ENCODE measurements around the gene ZDBF2.
"Not testable (repeated sequence)": the region's sequence is repeated elsewhere in the genome, so short reads cannot be mapped to it uniquely, and the experiment has no call there.

The ZDBF2 gene

DNA sequence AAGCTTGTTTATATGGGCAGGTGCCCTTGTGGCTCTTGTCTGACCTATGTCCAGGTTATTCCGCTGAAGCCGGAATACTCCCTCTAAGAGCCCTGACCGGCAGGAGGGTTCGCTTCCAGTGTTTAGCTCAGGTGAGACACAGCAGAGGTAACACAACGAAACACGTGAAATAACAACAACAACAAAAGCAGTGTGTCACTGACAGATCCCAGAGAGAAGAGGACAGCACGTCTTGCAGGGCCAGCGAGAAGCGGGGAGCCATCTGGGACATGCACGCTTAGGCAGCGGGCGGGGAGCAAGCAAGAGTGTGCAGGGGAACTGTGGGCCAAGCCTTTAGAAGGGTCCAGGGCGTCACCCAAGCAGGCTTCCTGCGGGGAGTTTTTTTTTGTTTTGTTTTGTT is 17.1 kb upstream of the ZDBF2 start:
- peak overlapping the region; percentile 8 for H3K23ac ChIP-seq (ENCODE audit: low read depth, low read length, poor library complexity)
- no peak overlapping the region for H2BK12ac ChIP-seq (ENCODE audit: low read length)
- no peak overlapping the region for H3K4ac ChIP-seq (ENCODE audit: low read length)
- H3K4me2 ChIP-seq (ENCODE audit: insufficient read depth, low read length, poor library complexity, severe bottlenecking): no peak overlapping the region
- peaks cover 0 to 3% of the 10 kb centered on the region in 2 donors for H3K4me1 ChIP-seq (ENCODE audit: control insufficient read depth in 2 of 2, insufficient read depth in 1 of 2, low read depth in 1 of 2, low read length in 2 of 2)
- peak overlapping the region; percentile 11 for H3K18ac ChIP-seq (ENCODE audit: low read length)
- H3K79me1 ChIP-seq (ENCODE audit: low read depth, low read length): no peaks in the 10 kb centered on the region
- no peak for DNase-seq (ENCODE audit: low spot score)
- H3K4me3 ChIP-seq (ENCODE audit: low read length in 2 of 2): no peak overlapping the region
- H4K8ac ChIP-seq (ENCODE audit: low read depth, low read length): no peak overlapping the region
- no peak overlapping the region for H2BK120ac ChIP-seq (ENCODE audit: low read depth, low read length)
- H2AK5ac ChIP-seq (ENCODE audit: low read depth, low read length): no peak overlapping the region
- no peak overlapping the region for H2BK5ac ChIP-seq (ENCODE audit: low read length)
- no peak overlapping the region for H2AFZ ChIP-seq (ENCODE audit: low read length)
- no peak overlapping the region for H3K14ac ChIP-seq (ENCODE audit: low read length)
- peaks cover 3 to 73% (median 9%) of the 10 kb centered on the region in 3 experiments for H3K27me3 ChIP-seq (ENCODE audit: control insufficient read depth in 3 of 3, insufficient read depth in 3 of 3, low read depth in 1 of 3, low read length in 3 of 3)
- no peak overlapping the region for H4K91ac ChIP-seq (ENCODE audit: low read depth, low read length, poor library complexity)
- no peak overlapping the region for H2BK15ac ChIP-seq (ENCODE audit: low read length)
- H3K9ac ChIP-seq (ENCODE audit: low read depth, low read length, poor library complexity): no peak overlapping the region
- no peaks in the 10 kb centered on the region for H3K9me3 ChIP-seq (replicated peaks in 1 of 2; ENCODE audit: control insufficient read depth in 2 of 2, insufficient read depth in 1 of 2, low read depth in 1 of 2, low read length in 2 of 2)
- no peaks in the 10 kb centered on the region for H3K36me3 ChIP-seq (replicated peaks in 1 of 2; ENCODE audit: control insufficient read depth in 2 of 2, insufficient read depth in 2 of 2, low read length in 2 of 2)
- no peak overlapping the region for H3K27ac ChIP-seq (replicated peaks; ENCODE audit: low read length)
- no CpG with 5 or more reads among the region's 14 CpGs for WGBS, 2 donors (ENCODE audit: extremely low coverage in 2 of 2, insufficient read length in 2 of 2, insufficient replicate concordance in 1 of 2)

- H3K9ac ChIP-seq (ENCODE audit: low read depth, low read length, poor library complexity): no peak overlapping the region
- H3K36me3 ChIP-seq (replicated peaks in 1 of 2; ENCODE audit: control insufficient read depth in 2 of 2, insufficient read depth in 2 of 2, low read length in 2 of 2): no peaks in the 10 kb centered on the region
- H2BK15ac ChIP-seq (ENCODE audit: low read length): no peak overlapping the region
- WGBS, 2 donors (ENCODE audit: extremely low coverage in 2 of 2, insufficient read length in 2 of 2, insufficient replicate concordance in 1 of 2): no CpG with 5 or more reads among the region's 7 CpGs
- no peak for DNase-seq (ENCODE audit: low spot score)
- H3K14ac ChIP-seq (ENCODE audit: low read length): no peak overlapping the region
- no peak overlapping the region for H3K4me3 ChIP-seq (ENCODE audit: low read length in 2 of 2)
- no peak overlapping the region for H2BK5ac ChIP-seq (ENCODE audit: low read length)
- no peak overlapping the region for H2BK12ac ChIP-seq (ENCODE audit: low read length)
- no peak overlapping the region for H2AK5ac ChIP-seq (ENCODE audit: low read depth, low read length)
- H3K4me2 ChIP-seq (ENCODE audit: insufficient read depth, low read length, poor library complexity, severe bottlenecking): no peak overlapping the region
- no peak overlapping the region for H2BK120ac ChIP-seq (ENCODE audit: low read depth, low read length)
- no peaks in the 10 kb centered on the region for H3K9me3 ChIP-seq (replicated peaks in 1 of 2; ENCODE audit: control insufficient read depth in 2 of 2, insufficient read depth in 1 of 2, low read depth in 1 of 2, low read length in 2 of 2)
- H3K18ac ChIP-seq (ENCODE audit: low read length): peak overlapping the region; percentile 45
- no peak overlapping the region for H3K4ac ChIP-seq (ENCODE audit: low read length)
- H3K27ac ChIP-seq (replicated peaks; ENCODE audit: low read length): no peak overlapping the region
- no peak overlapping the region for H2AFZ ChIP-seq (ENCODE audit: low read length)
- H3K79me1 ChIP-seq (ENCODE audit: low read depth, low read length): no peaks in the 10 kb centered on the region
- H4K91ac ChIP-seq (ENCODE audit: low read depth, low read length, poor library complexity): no peak overlapping the region
- H4K8ac ChIP-seq (ENCODE audit: low read depth, low read length): no peak overlapping the region
- H3K4me1 ChIP-seq (ENCODE audit: control insufficient read depth in 2 of 2, insufficient read depth in 1 of 2, low read depth in 1 of 2, low read length in 2 of 2): peaks cover 0 to 3% of the 10 kb centered on the region in 2 donors
- peaks cover 3 to 73% (median 9%) of the 10 kb centered on the region in 3 experiments for H3K27me3 ChIP-seq (ENCODE audit: control insufficient read depth in 3 of 3, insufficient read depth in 3 of 3, low read depth in 1 of 3, low read length in 3 of 3)
- H3K23ac ChIP-seq (ENCODE audit: low read depth, low read length, poor library complexity): no peak overlapping the region
Measured at GRCh38 chr2:206257861-206258260, 16.6 kb upstream of the ZDBF2 start.

- H3K18ac ChIP-seq (ENCODE audit: low read length); DNase-seq (ENCODE audit: low spot score); H3K23ac ChIP-seq (ENCODE audit: low read depth, low read length, poor library complexity); H4K8ac ChIP-seq (ENCODE audit: low read depth, low read length); H3K36me3 ChIP-seq (replicated peaks in 1 of 2; ENCODE audit: control insufficient read depth in 2 of 2, insufficient read depth in 2 of 2, low read length in 2 of 2); H4K91ac ChIP-seq (ENCODE audit: low read depth, low read length, poor library complexity); H2AK5ac ChIP-seq (ENCODE audit: low read depth, low read length); H2BK15ac ChIP-seq (ENCODE audit: low read length); H3K9ac ChIP-seq (ENCODE audit: low read depth, low read length, poor library complexity); H3K4me2 ChIP-seq (ENCODE audit: insufficient read depth, low read length, poor library complexity, severe bottlenecking); H2AFZ ChIP-seq (ENCODE audit: low read length); H2BK12ac ChIP-seq (ENCODE audit: low read length); H3K4ac ChIP-seq (ENCODE audit: low read length); H3K4me1 ChIP-seq (ENCODE audit: control insufficient read depth in 2 of 2, insufficient read depth in 1 of 2, low read depth in 1 of 2, low read length in 2 of 2); H3K4me3 ChIP-seq (ENCODE audit: low read length in 2 of 2); H3K79me1 ChIP-seq (ENCODE audit: low read depth, low read length); H3K27ac ChIP-seq (replicated peaks; ENCODE audit: low read length); H3K14ac ChIP-seq (ENCODE audit: low read length); H2BK120ac ChIP-seq (ENCODE audit: low read depth, low read length); H3K9me3 ChIP-seq (replicated peaks in 1 of 2; ENCODE audit: control insufficient read depth in 2 of 2, insufficient read depth in 1 of 2, low read depth in 1 of 2, low read length in 2 of 2); H2BK5ac ChIP-seq (ENCODE audit: low read length): not testable (repeated sequence)
- peaks cover under 1 to 73% (median 9%) of the 10 kb centered on the region in 3 experiments for H3K27me3 ChIP-seq (ENCODE audit: control insufficient read depth in 3 of 3, insufficient read depth in 3 of 3, low read depth in 1 of 3, low read length in 3 of 3)
- WGBS, 2 donors (ENCODE audit: extremely low coverage in 2 of 2, insufficient read length in 2 of 2, insufficient replicate concordance in 1 of 2): no CpG with 5 or more reads among the region's 8 CpGs
Measured at GRCh38 chr2:206258615-206259014, 15.8 kb upstream of the ZDBF2 start.

DNA sequence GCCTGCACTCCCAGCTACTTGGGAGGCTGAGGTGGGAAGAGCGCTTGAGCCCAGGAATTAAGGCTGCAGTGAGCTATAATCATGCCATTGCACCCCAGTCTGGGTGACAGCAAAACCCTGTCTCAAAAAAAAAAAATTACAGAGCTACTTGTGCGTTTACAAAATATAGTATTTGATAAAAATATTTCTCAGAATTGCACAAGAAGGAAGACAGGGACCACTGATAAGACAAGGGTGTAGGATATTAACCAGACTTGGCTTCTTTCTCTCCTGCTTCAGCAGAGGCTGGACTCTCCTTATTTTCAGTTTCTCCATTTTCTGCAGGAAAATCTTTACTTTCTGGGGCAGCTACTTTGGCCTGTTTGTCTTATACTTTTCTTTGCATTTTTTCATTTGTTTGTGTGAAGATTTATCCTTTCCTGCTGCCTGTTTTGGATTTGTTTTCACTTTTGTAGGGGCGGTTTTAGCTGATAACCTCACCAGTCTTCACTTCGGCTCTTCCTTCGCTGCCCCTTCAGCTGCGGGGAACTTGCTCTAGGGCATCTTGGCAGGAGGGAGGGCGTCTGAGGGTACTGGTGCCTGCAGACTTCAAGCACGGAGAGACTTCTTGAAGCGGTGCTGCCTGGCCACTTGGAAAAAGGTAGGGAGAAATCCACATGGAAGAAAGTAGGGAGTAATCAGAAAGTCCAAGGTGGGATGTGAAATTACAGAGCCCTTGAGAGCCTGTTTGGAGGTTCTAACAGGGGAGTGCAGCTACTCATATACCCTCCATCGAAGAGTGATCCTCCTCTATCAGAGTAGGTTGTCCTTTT is 14.9 kb upstream of the ZDBF2 start:
- Histone ChIP-seq H3K27ac (replicated peaks; ENCODE audit: low read length) (no peak overlapping the region), H2AFZ (ENCODE audit: low read length) (peak overlapping the region; percentile 11), H4K91ac (ENCODE audit: low read depth, low read length, poor library complexity) (no peak overlapping the region), H4K8ac (ENCODE audit: low read depth, low read length) (no peak overlapping the region), H3K14ac (ENCODE audit: low read length) (no peak overlapping the region), H3K18ac (ENCODE audit: low read length) (no peak overlapping the region), H3K23ac (ENCODE audit: low read depth, low read length, poor library complexity) (no peak overlapping the region), H3K4me2 (ENCODE audit: insufficient read depth, low read length, poor library complexity, severe bottlenecking) (no peak overlapping the region), H2AK5ac (ENCODE audit: low read depth, low read length) (no peak overlapping the region), H3K79me1 (ENCODE audit: low read depth, low read length) (no peaks in the 10 kb centered on the region), H3K4ac (ENCODE audit: low read length) (no peak overlapping the region), H2BK5ac (ENCODE audit: low read length) (no peak overlapping the region), H3K9me3 (replicated peaks in 1 of 2; ENCODE audit: control insufficient read depth in 2 of 2, insufficient read depth in 1 of 2, low read depth in 1 of 2, low read length in 2 of 2) (no peaks in the 10 kb centered on the region), H2BK12ac (ENCODE audit: low read length) (no peak overlapping the region), H3K4me1 (ENCODE audit: control insufficient read depth in 2 of 2, insufficient read depth in 1 of 2, low read depth in 1 of 2, low read length in 2 of 2) (peaks cover 0 to 3% of the 10 kb centered on the region in 2 donors), H2BK15ac (ENCODE audit: low read length) (no peak overlapping the region), H3K27me3 (ENCODE audit: control insufficient read depth in 3 of 3, insufficient read depth in 3 of 3, low read depth in 1 of 3, low read length in 3 of 3) (peaks cover 0 to 76% (median 9%) of the 10 kb centered on the region in 3 experiments), H3K4me3 (ENCODE audit: low read length in 2 of 2) (no peak overlapping the region), H2BK120ac (ENCODE audit: low read depth, low read length) (no peak overlapping the region), H3K36me3 (replicated peaks in 1 of 2; ENCODE audit: control insufficient read depth in 2 of 2, insufficient read depth in 2 of 2, low read length in 2 of 2) (no peaks in the 10 kb centered on the region), H3K9ac (ENCODE audit: low read depth, low read length, poor library complexity) (no peak overlapping the region)
- DNase-seq (ENCODE audit: low spot score): no peak
- WGBS, 2 donors (ENCODE audit: extremely low coverage in 2 of 2, insufficient read length in 2 of 2, insufficient replicate concordance in 1 of 2): no CpG with 5 or more reads among the region's 10 CpGs

Measured in neuronal stem cell (in vitro differentiated cells).